CD4-positive, alpha-beta T cell treated with Interleukin-17A for 4 hours (primary cell): ENCODE data around the gene DIP2C.
"Not testable (repeated sequence)": the region's sequence is repeated elsewhere in the genome, so short reads cannot be mapped to it uniquely, and the experiment has no call there.

Experiments used
- DNase-seq: peaks from one replicate; pipeline ENCODE4 v3.0.0-alpha.2; 2020; ENCODE audit warnings: mixed read lengths

DIP2C gene

GRCh38 chr10:404991-405390 is 284.5 kb downstream of the DIP2C start:
- no peak for DNase-seq

GRCh38 chr10:404346-404745 is 285.1 kb downstream of the DIP2C start:
- no peak for DNase-seq

GRCh38 chr10:398954-399353 is 290.5 kb downstream of the DIP2C start:
- DNase-seq: no peak

- DNase-seq: no peak
Measured at GRCh38 chr10:397321-398068, 292.0 kb downstream of the DIP2C start.

- DNase-seq: no peak
Measured at GRCh38 chr10:396535-397220, 292.8 kb downstream of the DIP2C start.

- no peak for DNase-seq
Measured at GRCh38 chr10:396107-396506, 293.4 kb downstream of the DIP2C start.

- no peak for DNase-seq
Measured at GRCh38 chr10:395665-396064, 293.8 kb downstream of the DIP2C start.

- DNase-seq: not testable (repeated sequence)
Measured at GRCh38 chr10:394439-395101, 294.9 kb downstream of the DIP2C start.

GRCh38 chr10:393787-394438 is 295.6 kb downstream of the DIP2C start:
- DNase-seq: no peak

GRCh38 chr10:393106-393745 is 296.2 kb downstream of the DIP2C start:
- DNase-seq: no peak

- DNase-seq: no peak
Measured at GRCh38 chr10:392705-393037, 296.8 kb downstream of the DIP2C start.

- DNase-seq: no peak
Measured at GRCh38 chr10:391847-392704, 297.4 kb downstream of the DIP2C start.

GRCh38 chr10:391305-391704 is 298.2 kb downstream of the DIP2C start:
- DNase-seq: no peak

GRCh38 chr10:390449-391100 is 298.9 kb downstream of the DIP2C start:
- no peak for DNase-seq

- DNase-seq: no peak
Measured at GRCh38 chr10:389836-390448, 299.5 kb downstream of the DIP2C start.

GRCh38 chr10:389261-389790 is 300.1 kb downstream of the DIP2C start:
- no peak for DNase-seq

GRCh38 chr10:388661-389045 is 300.8 kb downstream of the DIP2C start:
- DNase-seq: no peak

- DNase-seq: no peak
Measured at GRCh38 chr10:387909-388660, 301.4 kb downstream of the DIP2C start.

GRCh38 chr10:387593-387891 is 301.9 kb downstream of the DIP2C start:
- no peak for DNase-seq
